Thymus (tissue), 11 donors: Measurements from ENCODE around the gene CADM2. TPM values are rescaled to one million over a fixed set of nuclear protein-coding genes. Genes with fewer than 3 reads are reported as not detected.

Source experiments
- DNase-seq, 9 donors: peaks; one replicate each; pipeline ENCODE4 v3.0.0-alpha.2; 2013; ENCODE audit warnings: low spot score in 9 of 9, low read depth in 6 of 9, missing footprints in 1 of 9
- H3K27ac ChIP-seq, 2 donors: one replicate each; pipeline ENCODE4 v1.5.1; 2013; ENCODE audit warnings: control low read depth in 1 of 2, low read depth in 1 of 2, low read length in 1 of 2, mild to moderate bottlenecking in 1 of 2, moderate library complexity in 1 of 2
- H3K27me3 ChIP-seq, 2 donors: one replicate each; pipeline ENCODE4 v1.5.1; 2013; ENCODE audit warnings: low read length in 1 of 2; ENCODE audit not compliant: control insufficient read depth in 2 of 2, insufficient read depth in 1 of 2
- H3K36me3 ChIP-seq, 2 donors: one replicate each; pipeline ENCODE4 v1.5.1; 2013; ENCODE audit warnings: low read length in 1 of 2, mild to moderate bottlenecking in 1 of 2, moderate library complexity in 1 of 2; ENCODE audit not compliant: control insufficient read depth in 2 of 2, insufficient read depth in 2 of 2
- H3K4me1 ChIP-seq, 2 donors: one replicate each; pipeline ENCODE4 v1.5.1; 2013; ENCODE audit warnings: low read length in 2 of 2; ENCODE audit not compliant: control insufficient read depth in 2 of 2, insufficient read depth in 2 of 2
- H3K4me3 ChIP-seq, 2 donors: one replicate each; pipeline ENCODE4 v1.5.1; 2013; ENCODE audit warnings: low read length in 2 of 2, control low read depth in 1 of 2, mild to moderate bottlenecking in 1 of 2
- H3K9me3 ChIP-seq, 2 donors: one replicate each; pipeline ENCODE4 v1.5.1; 2013; ENCODE audit warnings: low read length in 1 of 2, mild to moderate bottlenecking in 1 of 2; ENCODE audit not compliant: control insufficient read depth in 2 of 2, insufficient read depth in 1 of 2
- WGBS: extraction: QIAGEN DNeasy Blood & Tissue Kit; methylation state at CpG from one replicate; pipeline ENCODE4 v1.1.7; 2013; 5-methylcytosine and 5-hydroxymethylcytosine counted together
- polyA plus RNA-seq: library from polyadenylated mRNA; stranded (reverse); fragments of 200-250 nt; gene quantifications from one replicate; pipeline ENCODE4 v1.2.3, GENCODE V29; 2013
- total RNA-seq: library from RNA; stranded (reverse); fragments of 120-200 nt; gene quantifications from one replicate; pipeline ENCODE4 v1.2.4, GENCODE V29; 2013
- donor health status: healthy.

CADM2 gene
- total and polyA plus RNA-seq, 2 donors: 0.14 to 0.66 TPM

DNA sequence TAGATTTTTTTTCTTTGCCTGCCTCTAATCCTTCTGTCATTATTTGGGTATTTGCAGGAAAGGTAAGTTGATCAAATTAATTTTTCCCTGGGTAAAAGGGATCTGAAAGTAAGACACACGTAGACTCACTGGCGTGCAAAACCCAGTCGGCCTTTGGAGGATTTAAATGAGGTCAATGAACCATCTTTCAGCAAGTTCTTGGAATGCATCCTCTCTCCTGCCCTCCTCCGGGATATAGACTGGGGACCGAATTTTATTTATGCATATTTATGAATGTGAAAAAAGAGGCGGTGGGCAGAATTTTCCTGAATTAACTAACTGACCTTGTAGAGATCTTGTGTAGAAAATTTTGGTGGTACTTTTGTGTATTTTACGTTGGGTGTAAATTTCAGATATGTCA is 2.2 kb downstream of the CADM2 start:
- no peak overlapping the region for H3K27ac ChIP-seq
- H3K9me3 ChIP-seq: peaks cover 0 to 8% of the 10 kb centered on the region in 2 donors
- WGBS: 19% methylated on average over 7 of the region's 7 CpGs
- peaks cover 5 to 14% of the 10 kb centered on the region in 2 donors for H3K4me1 ChIP-seq
- H3K27me3 ChIP-seq: peaks cover 19 to 43% of the 10 kb centered on the region in 2 donors
- no peak overlapping the region for H3K4me3 ChIP-seq
- no peak for DNase-seq
- no peaks in the 10 kb centered on the region for H3K36me3 ChIP-seq

DNA sequence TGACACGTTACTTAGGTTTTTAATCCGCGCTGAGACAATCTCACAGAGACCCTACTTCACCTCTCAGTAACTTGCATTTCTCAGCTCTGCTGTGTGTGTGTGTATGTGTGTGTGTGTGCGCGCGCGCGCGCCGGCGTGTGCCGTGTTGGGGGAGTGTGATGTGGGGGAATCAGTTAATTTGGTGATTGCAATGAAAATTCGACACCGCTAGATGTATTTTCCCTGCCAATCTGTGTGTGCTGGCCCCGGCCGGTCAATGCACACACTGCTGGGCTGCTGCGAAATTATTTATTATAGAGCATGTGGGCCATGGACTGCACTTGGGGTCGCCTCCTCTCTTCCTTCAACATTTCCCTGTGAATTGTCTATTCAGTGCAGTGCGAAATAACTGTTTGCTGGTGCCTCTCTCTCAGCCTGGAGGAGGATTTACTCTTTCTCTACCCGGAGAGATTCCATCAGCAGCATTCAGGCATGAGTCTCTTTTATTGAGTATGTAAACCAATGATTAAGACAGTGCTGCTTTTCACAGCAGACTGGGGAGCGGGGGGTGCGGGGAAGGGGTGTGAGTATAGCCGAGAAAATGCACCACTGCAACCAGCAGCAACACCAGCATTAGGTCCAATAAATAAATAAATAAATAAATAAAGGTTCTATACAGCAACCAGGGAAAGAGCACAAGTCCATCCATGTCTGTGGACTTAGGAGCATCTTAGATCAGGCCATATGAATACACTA is 2.9 kb downstream of the CADM2 start:
- H3K4me3 ChIP-seq: no peak overlapping the region
- H3K27me3 ChIP-seq: peaks cover 19 to 43% of the 10 kb centered on the region in 2 donors

DNA sequence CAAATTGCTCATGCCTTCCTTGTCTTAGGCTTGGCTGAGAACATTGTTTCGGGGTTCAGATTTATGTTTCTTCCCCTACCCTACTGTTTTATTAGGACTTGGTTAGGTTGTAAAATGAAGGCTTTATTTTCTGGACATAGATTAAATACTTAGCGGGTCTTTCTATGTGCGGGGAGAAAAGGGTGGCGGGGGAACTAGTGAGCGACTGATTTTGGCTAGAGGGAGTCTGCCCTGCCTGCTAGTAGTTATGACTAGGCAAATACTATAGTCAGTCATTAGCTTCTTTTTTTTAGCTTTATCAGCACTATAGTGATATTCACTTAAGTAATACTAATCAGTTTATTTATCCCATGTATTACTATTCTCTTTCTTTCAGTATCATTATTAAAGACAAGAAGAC is 3.6 kb downstream of the CADM2 start:
- 96% methylated on average over 5 of the region's 5 CpGs for WGBS
- peaks cover 0 to 8% of the 10 kb centered on the region in 2 donors for H3K9me3 ChIP-seq
- no peaks in the 10 kb centered on the region for H3K36me3 ChIP-seq
- no peak for DNase-seq
- H3K4me3 ChIP-seq: no peak overlapping the region
- peaks cover 5 to 14% of the 10 kb centered on the region in 2 donors for H3K4me1 ChIP-seq
- no peak overlapping the region for H3K27ac ChIP-seq
- H3K27me3 ChIP-seq: peaks cover 19 to 43% of the 10 kb centered on the region in 2 donors

More for the DNA sequence above, 2.9 kb downstream of the CADM2 start:
- 20% methylated on average over 23 of the region's 23 CpGs for WGBS
- Histone ChIP-seq H3K4me1 (peaks cover 5 to 14% of the 10 kb centered on the region in 2 donors), H3K36me3 (no peaks in the 10 kb centered on the region), H3K9me3 (peaks cover 0 to 8% of the 10 kb centered on the region in 2 donors), H3K27ac (no peak overlapping the region)
- no peak for DNase-seq

DNA sequence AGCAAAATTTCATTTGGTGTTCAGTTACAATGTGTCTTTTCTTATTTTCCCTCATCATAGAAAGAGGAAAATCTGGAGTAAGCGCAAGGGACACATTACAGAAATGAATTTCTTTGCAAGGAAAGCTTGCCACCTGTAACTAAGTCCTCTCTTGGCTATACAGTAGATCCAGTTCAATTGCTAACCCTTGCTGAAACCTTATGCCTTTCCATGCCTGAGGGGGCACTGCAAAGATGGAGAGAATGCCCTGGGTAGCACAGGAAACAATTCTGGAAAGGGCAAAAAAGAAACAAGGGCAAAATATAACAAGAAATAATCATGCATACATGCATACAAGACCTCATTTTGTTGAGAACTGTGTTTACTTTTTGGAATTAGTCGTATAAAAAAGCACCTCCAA is 4.3 kb downstream of the CADM2 start:
- H3K27me3 ChIP-seq: peaks cover 19 to 42% of the 10 kb centered on the region in 2 donors

DNA sequence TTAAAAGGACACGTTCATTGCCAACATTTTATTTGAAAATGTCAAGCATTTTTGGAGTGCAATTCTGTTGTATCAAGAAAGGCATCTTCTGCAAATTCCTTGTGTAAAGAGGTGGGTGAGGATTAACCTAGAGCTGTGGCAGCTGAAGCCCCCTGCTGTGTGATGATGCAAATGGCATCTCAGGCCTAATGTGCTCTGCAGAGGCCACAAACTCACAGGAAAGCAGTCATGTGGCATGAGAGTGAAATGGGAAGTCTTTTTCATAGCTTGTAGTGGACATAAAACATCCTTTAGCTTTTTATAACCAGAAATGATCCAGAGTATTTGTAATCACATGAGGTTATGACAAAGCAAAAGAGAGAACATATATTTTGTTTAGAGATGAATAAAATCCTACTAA is 6.4 kb downstream of the CADM2 start:
- no peaks in the 10 kb centered on the region for H3K36me3 ChIP-seq
- no peak for DNase-seq
- no peaks in the 10 kb centered on the region for H3K4me1 ChIP-seq
- H3K9me3 ChIP-seq: no peaks in the 10 kb centered on the region
- WGBS: 39% methylated on average over 1 of the region's 1 CpG
- H3K4me3 ChIP-seq: no peak overlapping the region
- H3K27ac ChIP-seq: no peak overlapping the region
- H3K27me3 ChIP-seq: peaks cover 11 to 22% of the 10 kb centered on the region in 2 donors

More for the DNA sequence above, 4.3 kb downstream of the CADM2 start:
- peaks cover 5 to 14% of the 10 kb centered on the region in 2 donors for H3K4me1 ChIP-seq
- no peak overlapping the region for H3K4me3 ChIP-seq
- WGBS: 88% methylated on average over 2 of the region's 2 CpGs
- no peaks in the 10 kb centered on the region for H3K36me3 ChIP-seq
- no peak for DNase-seq
- H3K27ac ChIP-seq: no peak overlapping the region
- H3K9me3 ChIP-seq: peaks cover 0 to 8% of the 10 kb centered on the region in 2 donors

DNA sequence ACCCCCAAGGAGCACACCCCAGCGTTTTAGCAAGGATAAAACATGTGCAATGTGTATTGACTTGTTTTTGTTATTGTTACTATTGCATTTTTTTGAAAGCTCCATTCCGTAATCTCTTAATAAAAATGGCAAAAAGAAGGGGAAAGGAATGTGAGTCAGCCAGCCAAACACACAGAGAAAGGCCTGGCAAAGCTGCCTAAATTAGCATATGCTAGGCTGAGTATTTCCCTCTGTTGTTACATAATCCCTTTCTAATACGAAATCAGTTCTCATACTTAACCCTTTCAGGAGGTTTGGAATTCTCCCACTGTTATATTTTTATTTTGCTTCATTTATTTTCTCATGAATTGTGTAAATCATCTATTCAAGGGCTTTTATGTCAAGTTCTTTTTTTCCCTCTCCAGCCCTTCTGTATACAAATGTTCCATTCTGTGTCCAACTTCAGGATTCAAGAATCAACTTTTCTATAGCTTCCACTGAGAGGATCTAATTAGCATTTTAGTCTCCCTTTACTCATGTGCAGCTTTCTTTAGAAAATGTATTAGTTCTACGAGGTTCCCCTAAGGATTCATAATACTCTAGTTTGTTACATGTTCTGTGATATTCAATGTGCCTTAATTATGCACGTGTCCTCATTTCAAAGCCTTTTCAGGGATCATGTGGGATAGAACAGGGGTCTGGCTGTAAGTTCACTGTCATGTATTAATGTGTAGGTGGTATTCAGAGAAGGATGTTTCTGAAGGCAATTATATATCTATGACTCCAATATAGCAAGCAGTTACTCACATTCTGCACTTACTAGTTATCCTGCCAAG is 9.2 kb downstream of the CADM2 start:
- no peak for DNase-seq
- H3K36me3 ChIP-seq: no peaks in the 10 kb centered on the region
- H3K27me3 ChIP-seq: no peaks in the 10 kb centered on the region
- 78% methylated on average over 5 of the region's 5 CpGs for WGBS
- H3K4me1 ChIP-seq: no peaks in the 10 kb centered on the region
- no peaks in the 10 kb centered on the region for H3K9me3 ChIP-seq
- no peak overlapping the region for H3K4me3 ChIP-seq
- no peak overlapping the region for H3K27ac ChIP-seq

DNA sequence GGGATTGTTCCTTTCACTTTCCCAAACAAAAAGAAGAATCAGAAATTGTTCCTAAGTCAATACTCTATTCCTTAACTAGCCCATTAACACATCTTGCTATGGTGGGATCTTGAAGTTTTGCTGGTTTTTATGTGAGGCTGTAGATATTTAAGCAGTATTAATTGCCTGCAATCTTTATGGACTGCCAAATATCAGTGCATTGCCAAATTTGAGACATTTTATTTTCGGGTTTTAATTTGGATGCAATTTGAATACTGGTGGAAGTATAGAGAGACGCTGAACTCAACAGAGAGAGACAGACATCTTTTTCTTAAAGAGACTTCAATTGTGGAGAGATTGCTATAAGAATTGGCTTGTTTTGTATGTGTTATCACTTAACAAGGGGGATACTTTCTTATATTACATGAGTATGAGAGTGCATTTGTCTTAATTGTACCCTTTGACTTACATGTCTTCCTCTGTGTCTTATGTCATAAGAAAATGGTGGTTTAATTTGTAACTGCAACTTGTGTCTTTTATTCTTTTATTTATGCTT is 10.0 kb downstream of the CADM2 start:
- Histone ChIP-seq H3K9me3 (no peaks in the 10 kb centered on the region), H3K4me1 (no peaks in the 10 kb centered on the region), H3K36me3 (no peaks in the 10 kb centered on the region), H3K4me3 (no peak overlapping the region), H3K27ac (no peak overlapping the region), H3K27me3 (no peaks in the 10 kb centered on the region)
- WGBS: 95% methylated on average over 2 of the region's 2 CpGs
- no peak for DNase-seq

DNA sequence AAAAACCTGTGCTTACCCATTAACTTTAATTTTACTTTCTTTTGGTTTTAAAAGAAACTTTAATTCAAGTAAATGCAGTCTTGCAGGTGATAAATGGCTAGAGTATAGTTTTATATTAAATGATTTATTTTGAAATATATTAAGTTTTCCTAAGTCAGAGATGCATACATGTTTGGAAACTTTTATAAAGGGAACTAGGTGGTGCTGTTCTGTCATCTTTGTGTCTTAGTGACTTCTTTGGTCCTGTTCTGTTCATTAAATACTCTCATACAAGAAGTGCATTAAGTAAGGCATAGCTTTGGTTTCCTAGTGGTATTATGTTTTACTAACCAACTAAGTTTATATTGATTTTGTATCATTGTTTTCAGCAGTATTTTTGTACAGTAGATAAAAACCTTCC is 15.6 kb downstream of the CADM2 start:
- no peaks in the 10 kb centered on the region for H3K4me1 ChIP-seq
- H3K36me3 ChIP-seq: no peaks in the 10 kb centered on the region
- no peak overlapping the region for H3K27ac ChIP-seq
- no peaks in the 10 kb centered on the region for H3K27me3 ChIP-seq
- no peak for DNase-seq
- no peaks in the 10 kb centered on the region for H3K9me3 ChIP-seq
- no peak overlapping the region for H3K4me3 ChIP-seq

DNA sequence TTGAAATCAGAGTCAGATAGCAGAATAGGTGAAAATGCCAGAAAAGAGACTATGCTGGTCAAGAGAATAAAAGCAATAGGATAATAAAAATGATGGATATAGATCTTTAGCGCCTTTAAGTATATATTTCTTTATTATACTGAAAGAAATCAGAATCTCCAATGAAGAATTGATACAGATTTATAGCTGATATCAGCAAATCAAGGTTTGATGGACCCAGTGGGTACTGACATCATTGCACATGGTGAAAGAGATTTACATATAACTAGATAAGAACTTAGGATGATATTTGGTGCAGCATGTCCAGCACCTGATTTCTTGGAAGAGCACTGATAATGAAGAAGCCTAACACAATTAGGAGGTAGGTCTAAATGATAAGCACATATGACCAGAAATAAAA is 18.2 kb downstream of the CADM2 start:
- H3K4me3 ChIP-seq: no peak overlapping the region
- WGBS: 69% methylated on average over 1 of the region's 1 CpG
- H3K27me3 ChIP-seq: no peaks in the 10 kb centered on the region
- no peaks in the 10 kb centered on the region for H3K9me3 ChIP-seq
- H3K36me3 ChIP-seq: no peaks in the 10 kb centered on the region
- no peaks in the 10 kb centered on the region for H3K4me1 ChIP-seq
- DNase-seq: no peak
- H3K27ac ChIP-seq: no peak overlapping the region
